Kidney (tissue), 14 donors: Measurements from ENCODE around the gene CALML5. TPM values are rescaled to one million over a fixed set of nuclear protein-coding genes. Genes with fewer than 3 reads are reported as not detected.
A peak's percentile ranks its signal among the peaks of the same experiment; 100 is the strongest.

Source experiments
- DNase-seq, 5 donors: peaks; one replicate each; pipeline ENCODE4 v3.0.0-alpha.2; 2013 to 2020
- FAIRE-seq: peaks from 2 replicates; lab custom pipeline; 2012; peaks lifted over from hg19 to GRCh38; lab: Jason Lieb, UNC
- H3K27ac ChIP-seq, 2 donors: one replicate each; pipeline ENCODE4 v1.7.0; 2013; ENCODE audit warnings: low read depth in 2 of 2, low read length in 2 of 2, inconsistent platforms in 1 of 2
- H3K27me3 ChIP-seq: one replicate; pipeline ENCODE4 v1.7.1; 2013; ENCODE audit warnings: low read length, inconsistent platforms; ENCODE audit not compliant: control insufficient read depth, insufficient read depth
- H3K36me3 ChIP-seq, 3 donors: one replicate each; pipeline versions ENCODE4 v1.7.0 to v1.7.1; 2013; ENCODE audit warnings: low read length in 3 of 3, control low read depth in 1 of 3, inconsistent platforms in 1 of 3; ENCODE audit not compliant: insufficient read depth in 3 of 3, control insufficient read depth in 2 of 3
- H3K4me1 ChIP-seq, 3 donors: one replicate each; pipeline versions ENCODE4 v1.7.0 to v1.7.1; 2013; ENCODE audit warnings: low read length in 3 of 3, inconsistent platforms in 1 of 3, low read depth in 1 of 3; ENCODE audit not compliant: control insufficient read depth in 2 of 3, insufficient read depth in 2 of 3
- H3K4me3 ChIP-seq, 3 donors: one replicate each; pipeline versions ENCODE4 v1.7.0 to v1.8.1; 2013; ENCODE audit warnings: low read length in 3 of 3, control low read depth in 1 of 3, inconsistent platforms in 1 of 3
- H3K9ac ChIP-seq, 3 donors: one replicate each; pipeline versions ENCODE4 v1.7.0 to v1.7.1; 2013; ENCODE audit warnings: low read length in 3 of 3, control low read depth in 1 of 3, inconsistent platforms in 1 of 3
- H3K9me3 ChIP-seq, 3 donors: one replicate each; pipeline versions ENCODE4 v1.7.0 to v1.7.1; 2013; ENCODE audit warnings: low read length in 3 of 3, control low read depth in 1 of 3, inconsistent platforms in 1 of 3; ENCODE audit not compliant: control insufficient read depth in 2 of 3, insufficient read depth in 1 of 3
- intact Hi-C: fragments of 100-400 bp; cut with DNase I; formaldehyde crosslinking; loops from one replicate; pipeline ENCODE4 v1.11.1; 2022
- polyA plus RNA-seq: library from polyadenylated mRNA; stranded (reverse); fragments of 350-450 nt; fragmentation: Illumina TruSeq; extraction: RNeasy Lipid Tissue Mini Kit (QIAGEN cat#74804); gene quantifications from one replicate; pipeline ENCODE4 v1.2.3, GENCODE V29; 2014; ENCODE audit warnings: low read depth, low replicate concordance; ENCODE audit not compliant: insufficient read depth
- total RNA-seq: library from RNA; stranded (reverse); fragmentation: NEBNext Ultra II Directional; extraction: Animal tissue kit (Norgen Biotek cat#: 25700); gene quantifications from one replicate; pipeline ENCODE4 v1.2.1, GENCODE V29; 2021
- TF ChIP-seq, protein P1 (sequence below): IDR thresholded peaks from 3 replicates; pipeline ENCODE4 v1.5.1; 2012; ENCODE audit warnings: mild to moderate bottlenecking, moderate library complexity, borderline replicate concordance; ENCODE audit not compliant: insufficient read depth; ENCODE audit errors: extremely low read depth
- donor health status: control.
- donor health status: control.
- donor health status: control.
- donor health status: control.
- donor health status: control.
- donor health status: DM: yes; HTN: yes; CAD: no.
- donor health status: Normal renal cell carcinoma (clear cell type).

The CALML5 gene
- total and polyA plus RNA-seq, 2 donors from 2014 or later, result not detected

DNA sequence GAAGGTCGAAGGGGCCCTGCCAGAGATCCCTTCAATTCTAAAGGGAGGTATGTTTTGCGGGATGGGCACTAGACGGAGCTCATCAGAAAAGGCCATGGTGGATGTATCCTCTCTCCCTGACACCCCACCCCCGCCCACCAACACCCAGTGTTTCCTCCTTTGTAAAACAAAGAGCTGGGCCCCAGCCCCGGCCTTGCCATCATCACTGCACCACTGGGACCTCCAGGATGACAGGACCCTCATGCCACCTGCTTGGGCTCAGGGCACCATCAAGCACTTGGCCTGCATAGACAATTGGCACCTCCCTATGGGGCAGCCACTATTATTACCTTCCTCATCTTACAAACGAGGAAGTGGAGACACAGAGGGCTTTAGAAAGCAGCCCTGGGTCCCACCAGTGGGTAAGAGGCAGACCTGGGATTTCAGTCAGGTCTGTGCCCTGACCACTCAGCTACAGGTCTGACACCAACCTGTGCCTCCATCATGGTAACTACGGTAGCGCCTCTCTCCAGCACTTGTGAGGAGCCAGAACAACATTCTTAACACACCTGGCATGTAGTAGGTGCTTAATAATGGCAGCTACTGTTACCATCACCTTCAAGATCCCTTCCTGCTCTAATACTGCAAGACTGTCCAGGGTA is 27.4 kb upstream of the CALML5 start:
- intact Hi-C loops, result no loop called here
- Histone ChIP-seq H3K9ac (no peak overlapping the region), H3K36me3 (no peaks in the 10 kb centered on the region), H3K27me3 (no peaks in the 10 kb centered on the region), H3K9me3 (no peaks in the 10 kb centered on the region), H3K27ac (no peak overlapping the region), H3K4me1 (peaks cover 0 to 3% (median 0%) of the 10 kb centered on the region in 3 donors), H3K4me3 (no peak overlapping the region)
- TF ChIP-seq, protein P1, sequence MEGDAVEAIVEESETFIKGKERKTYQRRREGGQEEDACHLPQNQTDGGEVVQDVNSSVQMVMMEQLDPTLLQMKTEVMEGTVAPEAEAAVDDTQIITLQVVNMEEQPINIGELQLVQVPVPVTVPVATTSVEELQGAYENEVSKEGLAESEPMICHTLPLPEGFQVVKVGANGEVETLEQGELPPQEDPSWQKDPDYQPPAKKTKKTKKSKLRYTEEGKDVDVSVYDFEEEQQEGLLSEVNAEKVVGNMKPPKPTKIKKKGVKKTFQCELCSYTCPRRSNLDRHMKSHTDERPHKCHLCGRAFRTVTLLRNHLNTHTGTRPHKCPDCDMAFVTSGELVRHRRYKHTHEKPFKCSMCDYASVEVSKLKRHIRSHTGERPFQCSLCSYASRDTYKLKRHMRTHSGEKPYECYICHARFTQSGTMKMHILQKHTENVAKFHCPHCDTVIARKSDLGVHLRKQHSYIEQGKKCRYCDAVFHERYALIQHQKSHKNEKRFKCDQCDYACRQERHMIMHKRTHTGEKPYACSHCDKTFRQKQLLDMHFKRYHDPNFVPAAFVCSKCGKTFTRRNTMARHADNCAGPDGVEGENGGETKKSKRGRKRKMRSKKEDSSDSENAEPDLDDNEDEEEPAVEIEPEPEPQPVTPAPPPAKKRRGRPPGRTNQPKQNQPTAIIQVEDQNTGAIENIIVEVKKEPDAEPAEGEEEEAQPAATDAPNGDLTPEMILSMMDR, result no peak
- DNase-seq, result peak in 1 of 5 donors; percentile 29
- no peak for FAIRE-seq

DNA sequence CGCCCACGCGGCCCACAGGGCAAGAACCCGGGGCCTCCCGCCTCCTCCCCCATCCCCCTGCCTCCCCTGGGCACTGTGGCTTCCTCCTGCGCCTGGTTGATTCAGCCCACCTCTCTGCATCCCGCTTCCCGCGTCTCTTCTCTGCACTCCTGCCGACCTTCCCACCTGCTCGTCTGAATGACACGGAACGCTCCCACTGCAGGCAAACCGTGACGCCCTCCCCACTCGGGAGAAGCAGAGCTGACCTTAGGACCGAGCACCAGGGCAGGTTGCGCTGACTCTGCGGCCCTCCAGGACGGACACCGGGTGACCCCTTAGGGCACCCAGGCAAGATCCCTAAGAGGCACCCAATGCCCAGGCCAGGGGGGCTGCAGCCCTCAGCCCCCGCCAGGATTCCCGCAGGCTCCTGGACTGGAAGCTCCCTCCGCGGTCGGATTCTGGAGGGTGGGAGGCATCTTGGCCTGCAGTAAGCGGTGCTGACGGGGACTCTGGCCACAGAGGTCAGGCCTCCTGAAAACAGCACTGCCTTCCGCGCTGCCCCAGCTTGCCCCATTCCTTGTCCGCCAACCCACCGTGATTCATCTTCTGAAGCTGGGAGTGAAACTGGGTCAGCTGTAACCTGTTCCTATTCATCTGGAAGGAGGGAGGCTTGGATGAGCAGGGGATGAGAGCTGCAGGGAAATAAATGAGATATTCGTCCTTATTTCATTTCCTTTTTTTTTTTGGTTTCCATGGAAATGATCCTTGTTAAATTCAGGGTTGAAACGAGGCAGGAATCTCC is 26.4 kb upstream of the CALML5 start:
- no peaks in the 10 kb centered on the region for H3K36me3 ChIP-seq
- intact Hi-C loops, result no loop called here
- H3K4me3 ChIP-seq, result peak overlapping the region in 1 of 3 donors; percentile 43
- H3K4me1 ChIP-seq, result peaks cover 0 to 3% (median 0%) of the 10 kb centered on the region in 3 donors
- H3K9me3 ChIP-seq, result no peaks in the 10 kb centered on the region
- no peak overlapping the region for H3K27ac ChIP-seq
- FAIRE-seq (no peak), DNase-seq (peak in 1 of 5 donors; percentile 49)
- no peaks in the 10 kb centered on the region for H3K27me3 ChIP-seq
- no peak overlapping the region for H3K9ac ChIP-seq
- TF ChIP-seq, protein P1, result no peak

DNA sequence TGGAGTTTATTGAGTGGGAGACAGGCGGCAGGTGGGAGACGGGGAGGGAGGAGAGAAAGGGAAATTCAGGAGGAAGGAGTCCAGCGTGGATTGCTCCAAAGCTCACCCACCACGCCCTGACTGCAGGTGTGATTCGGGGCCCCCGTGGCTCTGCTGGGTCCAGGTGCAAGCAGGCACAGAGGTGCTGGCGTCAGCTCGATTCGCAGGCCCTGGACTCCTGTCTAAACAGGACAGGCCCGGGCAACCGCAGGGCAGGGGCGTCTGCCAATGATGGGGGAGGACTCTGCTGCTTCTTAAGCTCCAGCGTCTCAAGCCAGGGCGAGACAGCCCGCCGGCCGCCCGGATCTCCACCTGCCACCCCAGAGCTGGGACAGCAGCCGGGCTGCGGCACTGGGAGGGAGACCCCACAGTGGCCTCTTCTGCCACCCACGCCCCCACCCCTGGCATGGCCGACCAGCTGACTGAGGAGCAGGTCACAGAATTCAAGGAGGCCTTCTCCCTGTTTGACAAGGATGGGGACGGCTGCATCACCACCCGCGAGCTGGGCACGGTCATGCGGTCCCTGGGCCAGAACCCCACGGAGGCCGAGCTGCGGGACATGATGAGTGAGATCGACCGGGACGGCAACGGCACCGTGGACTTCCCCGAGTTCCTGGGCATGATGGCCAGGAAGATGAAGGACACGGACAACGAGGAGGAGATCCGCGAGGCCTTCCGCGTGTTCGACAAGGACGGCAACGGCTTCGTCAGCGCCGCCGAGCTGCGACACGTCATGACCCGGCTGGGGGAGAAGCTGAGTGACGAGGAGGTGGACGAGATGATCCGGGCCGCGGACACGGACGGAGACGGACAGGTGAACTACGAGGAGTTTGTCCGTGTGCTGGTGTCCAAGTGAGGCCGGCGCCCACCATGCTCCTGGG is 25.5 kb upstream of the CALML5 start, which contains the start of gene CALML3:
Gene CALML3 (plus strand): TSS at position 321 of the 920 bp plus-strand sequence. CDS start 125 bp downstream, at position 446.
- Histone ChIP-seq H3K27ac (peak within 1 kb of the TSS in 1 of 2 donors; percentile 43), H3K4me3 (peak within 1 kb of the TSS in 1 of 3 donors; percentile 43), H3K9ac (no peak within 1 kb of the TSS), H3K36me3 (no peaks in the 10 kb centered on the region), H3K9me3 (no peaks in the 10 kb centered on the region), H3K4me1 (peaks cover 0 to 3% (median 0%) of the 10 kb centered on the region in 3 donors), H3K27me3 (no peaks in the 10 kb centered on the region)
- intact Hi-C loops, result no loop called here
- TF ChIP-seq, protein P1, result no peak
- FAIRE-seq (no peak), DNase-seq (peak in 1 of 5 donors; percentile 50)
